GM12873 (cell line): ENCODE results near the gene SLC22A12.

Experiments used
- CTCF ChIP-seq: IDR thresholded peaks from 2 replicates; pipeline ENCODE4 v1.5.1; 2012; ENCODE audit warnings: low read depth, mild to moderate bottlenecking, moderate library complexity, low read length, control low read depth; ENCODE audit not compliant: insufficient read depth; ENCODE audit errors: missing control alignments

The SLC22A12 gene

GRCh38 chr11:64610596-64610995, 19.6 kb downstream of the SLC22A12 start:
- TF ChIP-seq CTCF: no peak

- no peak for TF ChIP-seq CTCF
Observed at GRCh38 chr11:64611176-64611575, 20.2 kb downstream of the SLC22A12 start.

GRCh38 chr11:64611869-64612646, 21.0 kb downstream of the SLC22A12 start:
- no peak for TF ChIP-seq CTCF

DNA sequence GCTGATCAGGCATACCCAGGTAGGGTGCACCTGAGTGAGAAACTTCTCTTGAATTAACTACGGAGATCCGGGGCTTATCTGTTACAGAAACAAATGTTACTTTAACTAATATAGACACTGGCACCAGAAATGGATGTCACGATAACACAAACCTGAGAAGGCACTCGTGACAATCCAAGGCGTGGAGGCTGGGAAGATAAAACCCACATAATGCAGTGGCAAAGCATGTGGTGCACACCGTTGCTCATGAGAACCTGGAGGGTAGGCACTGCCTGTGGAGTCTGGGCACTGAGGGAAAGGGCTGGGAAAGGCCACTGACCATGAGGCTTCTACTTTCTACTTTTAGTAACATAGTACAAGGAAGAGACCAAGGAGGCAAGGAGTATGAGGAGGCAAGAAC, 22.6 kb downstream of the SLC22A12 start:
- TF ChIP-seq CTCF: no peak

- TF ChIP-seq CTCF: no peak
Observed at GRCh38 chr11:64614917-64615316, 23.9 kb downstream of the SLC22A12 start.

DNA sequence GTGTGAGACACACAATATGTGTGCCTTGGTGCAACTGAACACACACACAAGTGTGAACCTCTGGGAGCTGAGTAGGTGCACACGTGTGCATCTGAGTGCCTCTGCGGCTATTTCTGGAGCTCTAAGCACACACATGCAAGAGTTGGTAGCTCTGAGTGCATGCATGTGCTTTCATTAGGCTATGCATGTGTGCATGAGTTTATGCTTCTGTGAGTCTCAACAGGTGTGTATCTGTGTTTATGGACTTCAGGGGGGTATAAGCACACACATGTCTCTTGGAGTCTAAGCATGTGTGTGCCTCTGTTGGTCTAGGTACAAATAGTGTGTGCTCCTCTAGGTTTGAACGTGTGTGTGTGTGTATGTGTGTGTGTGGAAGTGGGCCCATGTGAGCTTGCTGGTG, 25.8 kb downstream of the SLC22A12 start:
- TF ChIP-seq CTCF: no peak

DNA sequence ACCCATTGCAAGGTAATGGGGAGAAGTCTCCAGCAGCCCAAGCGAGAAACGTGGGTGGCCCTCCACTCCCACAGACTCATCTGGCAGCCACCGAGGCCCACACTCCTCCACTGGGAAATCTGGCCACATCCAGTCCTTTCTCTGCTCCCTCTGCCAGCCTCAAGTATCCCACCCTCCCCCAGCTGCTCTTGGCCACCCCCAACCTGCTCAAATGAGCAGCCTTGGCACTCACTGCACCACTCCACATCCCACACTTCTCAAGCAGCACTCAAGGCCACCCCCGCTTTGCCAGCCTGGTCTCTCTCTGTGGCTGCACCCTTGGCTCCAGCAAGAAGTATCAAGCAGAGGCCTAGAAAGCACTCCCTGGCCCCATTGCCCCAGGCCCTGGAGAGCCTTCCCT, 28.2 kb downstream of the SLC22A12 start:
- TF ChIP-seq CTCF: no peak
